A549 (cell line): ENCODE data around the gene LMF2.

Source experiments
- CTCF ChIP-seq: fragments of >200 bp; sonication (Bioruptor Twin); formaldehyde crosslinking; IDR thresholded peaks from 3 replicates; pipeline ENCODE4 v1.5.1; 2016
- HOXB5 ChIP-seq: fragments of 250-450 bp; sonication (Bioruptor Pico); IDR thresholded peaks from 2 replicates; pipeline ENCODE4 v1.5.0; 2020; ENCODE audit warnings: mild to moderate bottlenecking, moderate library complexity
- POLR2A ChIP-seq: IDR thresholded peaks from 2 replicates; pipeline ENCODE4 v1.6.1; 2012; ENCODE audit warnings: mild to moderate bottlenecking, low read length
- RCOR1 ChIP-seq: fragments of 150-350 bp; IDR thresholded peaks from 2 replicates; pipeline ENCODE4 v1.6.1; 2014; ENCODE audit warnings: antibody characterized with exemption, low read length, low read depth
- RFX5 ChIP-seq: fragments of 450-650 bp; IDR thresholded peaks from 2 replicates; pipeline ENCODE4 v1.7.1; 2014; ENCODE audit warnings: antibody characterized with exemption, mild to moderate bottlenecking, moderate library complexity
- ZNF302 ChIP-seq: fragments of 250-450 bp; sonication (Bioruptor Pico); IDR thresholded peaks from 2 replicates; pipeline ENCODE4 v1.9.0; 2021; ENCODE audit warnings: inconsistent platforms, mild to moderate bottlenecking, moderate library complexity
- TF ChIP-seq, protein P1 (sequence below): fragments of 200-600 bp; sonication (generic); IDR thresholded peaks from 2 replicates; pipeline ENCODE4 v1.6.1; 2016; ENCODE audit warnings: antibody characterized with exemption, mild to moderate bottlenecking, moderate library complexity

DNA sequence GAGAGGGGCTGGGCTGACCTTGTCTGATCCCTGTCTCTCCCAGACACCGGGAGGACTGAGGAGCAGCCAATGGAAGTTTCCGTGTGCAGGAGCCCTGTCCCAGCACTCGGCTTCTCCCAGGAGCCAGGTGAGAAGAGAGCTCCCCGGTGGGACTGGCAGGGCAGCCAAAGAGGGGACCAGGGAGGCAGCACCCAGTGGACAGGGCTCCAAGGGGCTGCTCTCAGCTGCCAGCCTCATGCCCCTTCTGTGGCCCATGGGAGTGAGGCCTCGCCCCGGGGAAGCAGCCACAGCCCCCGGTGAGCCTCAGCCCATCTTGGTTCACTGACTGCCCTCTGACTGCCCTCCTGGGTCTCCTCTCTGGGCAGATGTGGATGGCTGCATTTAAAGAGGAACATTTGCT, 11.1 kb upstream of the LMF2 start:
- TF ChIP-seq CTCF (no peak), ZNF302 (no peak), RCOR1 (no peak), POLR2A (no peak), HOXB5 (CRISPR knock-in tag) (no peak), RFX5 (no peak)
- TF ChIP-seq, protein P1, sequence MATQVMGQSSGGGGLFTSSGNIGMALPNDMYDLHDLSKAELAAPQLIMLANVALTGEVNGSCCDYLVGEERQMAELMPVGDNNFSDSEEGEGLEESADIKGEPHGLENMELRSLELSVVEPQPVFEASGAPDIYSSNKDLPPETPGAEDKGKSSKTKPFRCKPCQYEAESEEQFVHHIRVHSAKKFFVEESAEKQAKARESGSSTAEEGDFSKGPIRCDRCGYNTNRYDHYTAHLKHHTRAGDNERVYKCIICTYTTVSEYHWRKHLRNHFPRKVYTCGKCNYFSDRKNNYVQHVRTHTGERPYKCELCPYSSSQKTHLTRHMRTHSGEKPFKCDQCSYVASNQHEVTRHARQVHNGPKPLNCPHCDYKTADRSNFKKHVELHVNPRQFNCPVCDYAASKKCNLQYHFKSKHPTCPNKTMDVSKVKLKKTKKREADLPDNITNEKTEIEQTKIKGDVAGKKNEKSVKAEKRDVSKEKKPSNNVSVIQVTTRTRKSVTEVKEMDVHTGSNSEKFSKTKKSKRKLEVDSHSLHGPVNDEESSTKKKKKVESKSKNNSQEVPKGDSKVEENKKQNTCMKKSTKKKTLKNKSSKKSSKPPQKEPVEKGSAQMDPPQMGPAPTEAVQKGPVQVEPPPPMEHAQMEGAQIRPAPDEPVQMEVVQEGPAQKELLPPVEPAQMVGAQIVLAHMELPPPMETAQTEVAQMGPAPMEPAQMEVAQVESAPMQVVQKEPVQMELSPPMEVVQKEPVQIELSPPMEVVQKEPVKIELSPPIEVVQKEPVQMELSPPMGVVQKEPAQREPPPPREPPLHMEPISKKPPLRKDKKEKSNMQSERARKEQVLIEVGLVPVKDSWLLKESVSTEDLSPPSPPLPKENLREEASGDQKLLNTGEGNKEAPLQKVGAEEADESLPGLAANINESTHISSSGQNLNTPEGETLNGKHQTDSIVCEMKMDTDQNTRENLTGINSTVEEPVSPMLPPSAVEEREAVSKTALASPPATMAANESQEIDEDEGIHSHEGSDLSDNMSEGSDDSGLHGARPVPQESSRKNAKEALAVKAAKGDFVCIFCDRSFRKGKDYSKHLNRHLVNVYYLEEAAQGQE: no peak
